K562 (cell line): Measurements from ENCODE around the gene SAP30BP. TPM values are rescaled to one million over a fixed set of nuclear protein-coding genes. Genes with fewer than 3 reads are reported as not detected.

Experiments
- ATAC-seq: fragments of 200-7000 bp; cut with Tn5 transposase; 3 replicates; pipeline ENCODE4 v1.9.1; 2020; ENCODE audit warnings: moderate library complexity
- BruUV-seq: library from RNA; stranded (reverse); fragments of 400-500 nt; replicated peaks from 2 replicates; lab custom pipeline; 2021; lab: Mats Ljungman, UMichigan
- CTCF ChIA-PET: fragments of 300-600 bp; formaldehyde crosslinking; extraction: SDS; loops from one replicate; lab custom pipeline; 2021; ENCODE audit warnings: low intra/inter-chr PET ratio; lab: Yijun Ruan, JAX
- POLR2A ChIA-PET: fragments of 300-600, 350-650 bp; sonication (Branson Sonifier 250); formaldehyde crosslinking; extraction: SDS; loops from one replicate; lab custom pipeline; 2021; ENCODE audit warnings: antibody characterized with exemption, inconsistent platforms; lab: Yijun Ruan, JAX
- DNase-seq, 4 experiments: peaks; one replicate each; pipeline versions ENCODE4 v3.0.0 to v3.0.0-alpha.2; 2011 to 2018; ENCODE audit warnings: low spot score in 3 of 4, mixed read lengths in 3 of 4; ENCODE audit errors: extremely low read depth in 1 of 4
- FAIRE-seq: peaks from 2 replicates; lab custom pipeline; 2011; peaks lifted over from hg19 to GRCh38; lab: Jason Lieb, UNC
- H2AFZ ChIP-seq: 2 replicates; pipeline ENCODE4 v1.6.0; 2011; ENCODE audit warnings: low read depth, low read length, control low read depth, inconsistent platforms
- H3K27ac ChIP-seq: fragments of 200-600 bp; 3 replicates; pipeline ENCODE4 v1.8.0; 2011; ENCODE audit warnings: low read depth, mild to moderate bottlenecking, control low read depth, inconsistent platforms, low read length, moderate library complexity, mixed read lengths; ENCODE audit errors: extremely low read depth
- H3K27me3 ChIP-seq, 2 experiments: fragments of 300-600 bp in 1 of 2; 2 replicates in 1 of 2; 3 replicates in 1 of 2; pipeline versions ENCODE4 v1.6.0 to v1.8.0; 2011; ENCODE audit warnings: inconsistent platforms in 2 of 2, low read length in 2 of 2, mild to moderate bottlenecking in 1 of 2, mixed read lengths in 1 of 2, moderate library complexity in 1 of 2; ENCODE audit not compliant: control insufficient read depth in 2 of 2, insufficient read depth in 2 of 2
- H3K36me3 ChIP-seq: fragments of 300-600 bp; 3 replicates; pipeline ENCODE4 v1.8.0; 2011; ENCODE audit warnings: mild to moderate bottlenecking, low read length, inconsistent platforms; ENCODE audit not compliant: control insufficient read depth, insufficient read depth
- H3K4me1 ChIP-seq, 2 experiments: fragments of 200-600 bp in 1 of 2; replicated peaks in 1 of 2; 2 replicates in 1 of 2; 3 replicates in 1 of 2; pipeline versions ENCODE4 v1.5.1 to v1.8.0; 2011; ENCODE audit warnings: inconsistent platforms in 2 of 2, low read length in 2 of 2, mild to moderate bottlenecking in 1 of 2, mixed read lengths in 1 of 2, moderate library complexity in 1 of 2; ENCODE audit not compliant: control insufficient read depth in 2 of 2, insufficient read depth in 2 of 2
- H3K4me2 ChIP-seq: 2 replicates; pipeline ENCODE4 v1.6.1; 2011; ENCODE audit warnings: low read length, control low read depth, inconsistent platforms, mixed read lengths; ENCODE audit not compliant: insufficient read depth
- H3K4me3 ChIP-seq: fragments of 200-600 bp; sonication (generic), shearing (Covaris generic); 2 replicates; pipeline ENCODE4 v1.5.1; 2016; ENCODE audit warnings: control low read depth, inconsistent platforms
- H3K79me2 ChIP-seq: fragments of 200-600 bp; 3 replicates; pipeline ENCODE4 v1.8.0; 2011; ENCODE audit warnings: low read length, inconsistent platforms; ENCODE audit not compliant: control insufficient read depth, insufficient read depth
- H3K9ac ChIP-seq, 2 experiments: 2 replicates each; pipeline versions ENCODE4 v1.6.0 to v1.6.1; 2011; ENCODE audit warnings: low read depth in 2 of 2, low read length in 2 of 2, control low read depth in 1 of 2, inconsistent platforms in 1 of 2, mild to moderate bottlenecking in 1 of 2, mixed read lengths in 1 of 2; ENCODE audit not compliant: insufficient read depth in 1 of 2
- H3K9me1 ChIP-seq: one replicate; pipeline ENCODE4 v1.6.0; 2011; ENCODE audit warnings: inconsistent platforms, mild to moderate bottlenecking, low read length, moderate library complexity; ENCODE audit not compliant: control insufficient read depth, insufficient read depth
- H3K9me3 ChIP-seq: replicated peaks from 2 replicates; pipeline ENCODE4 v1.5.1; 2011; ENCODE audit warnings: low read depth, low read length, inconsistent platforms; ENCODE audit not compliant: control insufficient read depth, insufficient read depth
- H4K20me1 ChIP-seq: replicated peaks from 2 replicates; pipeline ENCODE4 v1.6.1; 2011; ENCODE audit warnings: low read length, inconsistent platforms, mixed read lengths; ENCODE audit not compliant: control insufficient read depth, insufficient read depth
- CBFA2T2 ChIP-seq: fragments of 450-650 bp; conservative IDR thresholded peaks from 2 replicates; pipeline ENCODE4 v1.6.1; 2017; ENCODE audit warnings: mild to moderate bottlenecking
- CTBP1 ChIP-seq: fragments of 450-650 bp; IDR thresholded peaks from 2 replicates; pipeline ENCODE4 v1.6.1; 2016; ENCODE audit warnings: borderline replicate concordance
- EP400 ChIP-seq: fragments of 450-650 bp; IDR thresholded peaks from 2 replicates; pipeline ENCODE4 v1.6.1; 2017; ENCODE audit warnings: antibody characterized with exemption, mild to moderate bottlenecking, moderate library complexity
- ERF ChIP-seq: fragments of 450-650 bp; formaldehyde crosslinking; IDR thresholded peaks from 2 replicates; pipeline ENCODE4 v1.4.0; 2020; ENCODE audit warnings: mild to moderate bottlenecking, mixed read lengths
- FOXA3 ChIP-seq, 2 experiments: fragments of 450-650 bp in 1 of 2; sonication (generic) in 1 of 2; formaldehyde crosslinking; IDR thresholded peaks in 1 of 2; conservative IDR thresholded peaks in 1 of 2; 2 replicates each; pipeline versions ENCODE4 v1.4.0 to v1.8.0; 2020 to 2022; ENCODE audit warnings: mild to moderate bottlenecking in 2 of 2, missing genetic modification reagents in 1 of 2
- MCM5 ChIP-seq: fragments of 450-650 bp; IDR thresholded peaks from 2 replicates; pipeline ENCODE4 v1.6.1; 2016; ENCODE audit warnings: low read depth
- RFX5 ChIP-seq: IDR thresholded peaks from 2 replicates; pipeline ENCODE4 v1.6.1; 2011; ENCODE audit warnings: low read depth, mild to moderate bottlenecking, improper control_type of control experiment, low read length
- SPI1 ChIP-seq: IDR thresholded peaks from 2 replicates; pipeline ENCODE4 v1.6.1; 2011; ENCODE audit warnings: low read depth, low read length, control low read depth, borderline replicate concordance
- TEAD1 ChIP-seq, 2 experiments: fragments of 450-650 bp in 1 of 2; sonication (generic) in 1 of 2; formaldehyde crosslinking; IDR thresholded peaks; 2 replicates each; pipeline versions ENCODE4 v1.4.0 to v1.8.0; 2020 to 2022; ENCODE audit warnings: mild to moderate bottlenecking in 2 of 2, missing genetic modification reagents in 1 of 2
- WGBS: fragments of 100-300 bp; shearing (Covaris generic); methylation state at CpG from one replicate; pipeline ENCODE4 v1.1.6; 2016; ENCODE audit warnings: low coverage, mixed read lengths; ENCODE audit not compliant: insufficient coverage; ENCODE audit errors: missing lambda C conversion rate; 5-methylcytosine and 5-hydroxymethylcytosine counted together
- in situ Hi-C: fragments of 300-500 bp; cut with MboI; formaldehyde crosslinking; loops from 4 replicates; pipeline ENCODE4 v1.15.0; 2018; ENCODE audit warnings: inconsistent platforms, mixed read lengths
- intact Hi-C: fragments of 100-400 bp; cut with micrococcal nuclease; formaldehyde crosslinking; loops from 2 replicates; pipeline ENCODE4 v1.14.2; 2022
- polyA plus RNA-seq, 8 experiments: library from polyadenylated mRNA; depleted of rRNA in 4 of 8; stranded (reverse) in 5 of 8; unstranded in 3 of 8; fragments of >200 nt; fragmentation: Nextera tagmentation in 2 of 8; fragmentation: Illumina TruSeq in 1 of 8; extraction: Ambion mirVana in 2 of 8; extraction: Trizol in 1 of 8; gene quantifications; 2 replicates each; pipeline versions ENCODE4 v1.2.1 to v1.2.3, GENCODE V29; 2011 to 2014; ENCODE audit warnings: inconsistent platforms in 1 of 8, missing spikeins in 1 of 8
- total RNA-seq, 7 experiments: library from RNA; depleted of rRNA in 6 of 7; stranded (reverse); fragments of >200 nt in 6 of 7; fragmentation: Illumina TruSeq in 2 of 7; extraction: Trizol in 2 of 7; gene quantifications; 2 replicates each; pipeline versions ENCODE4 v1.2.1 to v1.2.3, GENCODE V29; 2011 to 2021; ENCODE audit warnings: low replicate concordance in 1 of 7

The SAP30BP gene
- total and polyA plus RNA-seq, 9 of the 15 experiments (the other 6 are each of a cell fraction or from before 2014, with no cell fraction given) = 45.3 to 154 (median 71.7) TPM

DNA sequence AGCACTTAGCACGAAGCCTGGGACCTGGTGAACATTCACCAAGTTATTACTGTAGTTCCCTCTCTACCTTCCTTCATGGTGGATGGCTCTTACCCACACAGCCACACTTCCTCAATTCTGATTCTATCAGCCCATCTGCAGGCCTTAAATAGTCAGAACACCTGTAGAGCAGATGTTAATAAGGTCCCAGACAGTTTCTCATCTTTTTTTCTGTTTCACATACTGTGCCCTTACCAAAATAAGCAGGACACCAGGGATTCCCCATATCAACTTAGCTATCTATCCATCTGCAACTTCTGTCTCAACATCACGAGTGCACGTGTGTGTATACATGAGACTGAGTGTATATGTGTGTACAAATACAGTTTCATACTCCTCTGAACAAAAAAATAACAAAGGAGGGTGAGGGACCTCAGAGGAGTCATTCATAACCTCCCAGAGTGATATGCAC is 3.0 kb upstream of the SAP30BP start:
- Histone ChIP-seq H3K27ac (no peak overlapping the region), H3K4me3 (no peak overlapping the region), H3K4me2 (no peak overlapping the region), H3K9me3 (no peaks in the 10 kb centered on the region), H3K27me3 (no peaks in the 10 kb centered on the region), H3K9me1 (no peaks in the 10 kb centered on the region), H3K36me3 (peaks cover 46% of the 10 kb centered on the region), H3K9ac (no peak overlapping the region), H4K20me1 (no peaks in the 10 kb centered on the region), H2AFZ (no peak overlapping the region), H3K4me1 (peaks cover 3 to 13% of the 10 kb centered on the region in 2 experiments; a peak in 4 of 5 replicates), H3K79me2 (peaks cover 35% of the 10 kb centered on the region)
- TF ChIP-seq SPI1 (0 out of 2 replicates have a peak, but pooled peaks have one; percentile 49), TEAD1 (CRISPR knock-in tag; IDR thresholded peaks at IDR 0.05) (no peak)
- CTCF ChIA-PET = no interaction called here
- FAIRE-seq (no peak), ATAC-seq (no peak), DNase-seq (no peak)
- in situ Hi-C loops (no loop called here), intact Hi-C loops (no loop called here)
- no TSS peak for BruUV-seq
- POLR2A ChIA-PET = no interaction called here
- 91% methylated on average over 2 of the region's 3 CpGs for WGBS

DNA sequence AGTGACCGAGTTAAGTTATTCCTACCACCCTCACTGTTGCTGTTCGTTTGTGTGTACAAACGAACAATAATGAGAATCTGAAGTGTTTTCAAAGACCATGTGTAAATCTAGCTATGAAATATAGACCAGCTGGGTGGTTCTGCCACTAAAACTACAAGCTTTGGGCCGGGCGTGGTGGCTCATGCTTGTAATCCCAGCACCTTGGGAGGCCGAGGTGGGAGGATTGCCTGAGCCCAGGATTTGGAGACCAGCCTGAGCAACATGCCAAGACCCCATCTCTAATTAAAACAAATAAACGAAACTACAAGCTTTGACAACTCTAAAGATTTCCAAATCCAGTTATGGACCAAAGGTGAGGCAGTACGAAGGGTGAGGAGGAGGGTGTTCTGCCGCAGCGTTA is 1.2 kb upstream of the SAP30BP start:
- H3K79me2 ChIP-seq = peaks cover 52% of the 10 kb centered on the region

More for the DNA sequence above, 1.2 kb upstream of the SAP30BP start:
- no peak for DNase-seq
- H3K36me3 ChIP-seq = peaks cover 54% of the 10 kb centered on the region
- H3K4me3 ChIP-seq = peak overlapping the region; percentile 85
- H4K20me1 ChIP-seq = no peaks in the 10 kb centered on the region
- H3K4me1 ChIP-seq = peaks cover 3 to 13% of the 10 kb centered on the region in 2 experiments; a peak in 4 of 5 replicates
- no peak for ATAC-seq
- H3K9me1 ChIP-seq = no peaks in the 10 kb centered on the region
- WGBS = 23% methylated on average over 10 of the region's 10 CpGs
- no peak for TF ChIP-seq RFX5
- TF ChIP-seq CTBP1 = no peak
- TF ChIP-seq FOXA3 (CRISPR knock-in tag; conservative IDR thresholded peaks at IDR 0.05 in 1 of 2, IDR thresholded peaks at IDR 0.05 in 1 of 2) = no peak
- TF ChIP-seq MCM5 = no peak
- no peak for TF ChIP-seq EP400
- 0 out of 2 replicates have a peak, but pooled peaks have one; percentile 45 for TF ChIP-seq ERF (CRISPR knock-in tag)
- TF ChIP-seq CBFA2T2 = no peak
- TF ChIP-seq, all 486 proteins: peak for 1
- ChIA-PET CTCF (no interaction called here), POLR2A (interaction anchor here (0.6 to 2.6 kb wide), 8 partner anchors 9 to 114 kb away, joined by 3 to 12 read pairs (median 4); no protein-coding TSS in a partner anchor)
- intact Hi-C loops (no loop called here), in situ Hi-C loops (no loop called here)
- Histone ChIP-seq H3K27me3 (no peaks in the 10 kb centered on the region), H3K27ac (peak overlapping the region; percentile 72; the same call in 2 of the 3 replicates), H3K4me2 (peak overlapping the region; percentile 95), H3K9me3 (no peaks in the 10 kb centered on the region), H2AFZ (no peak overlapping the region), H3K9ac (peak overlapping the region; percentile 75 to 85)
- FAIRE-seq = no peak
- BruUV-seq = no TSS peak
